Lower leg skin (tissue), 4 donors: ENCODE results near the gene RAB3B. TPM values are rescaled to one million over a fixed set of nuclear protein-coding genes. Genes with fewer than 3 reads are reported as not detected.

Experiments used
- DNase-seq, 2 donors: peaks; one replicate each; pipeline ENCODE4 v3.0.0-alpha.2; 2019; ENCODE audit warnings: low spot score in 2 of 2
- H3K4me3 ChIP-seq: fragments of 200-600 bp; sonication (generic); 2 replicates; pipeline ENCODE4 v1.5.1; 2017; ENCODE audit warnings: mild to moderate bottlenecking, low read depth; ENCODE audit not compliant: poor library complexity, severe bottlenecking
- CTCF ChIP-seq, 3 donors: fragments of 450-650 bp; IDR thresholded peaks; one replicate each; pipeline ENCODE4 v1.5.1; 2016; ENCODE audit warnings: antibody characterized with exemption in 3 of 3, mild to moderate bottlenecking in 3 of 3, moderate library complexity in 2 of 3
- POLR2A ChIP-seq, 2 donors: fragments of 450-650 bp; IDR thresholded peaks; one replicate each; pipeline ENCODE4 v1.6.1; 2016 to 2017; ENCODE audit warnings: antibody characterized with exemption in 2 of 2, mild to moderate bottlenecking in 1 of 2, moderate library complexity in 1 of 2
- WGBS, 2 donors: methylation state at CpG; one replicate each; pipeline ENCODE4 v1.1.5; 2018; 5-methylcytosine and 5-hydroxymethylcytosine counted together
- intact Hi-C: fragments of 100-400 bp; cut with DNase I; formaldehyde crosslinking; loops from one replicate; pipeline ENCODE4 v1.15.0; 2023; ENCODE audit warnings: low total_unique reads
- total RNA-seq, 4 donors: library from RNA; depleted of rRNA; stranded (reverse); fragments of >200 nt; gene quantifications; one replicate each; pipeline ENCODE4 v1.1.0, GENCODE V29; 2016

RAB3B gene
- total RNA-seq, 4 donors from 2014 or later, result 2.4 to 13.7 (median 4.3) TPM

- 23 to 31% methylated on average over 8 of the region's 8 CpGs for WGBS, 2 donors
- no peak overlapping the region for H3K4me3 ChIP-seq
- no peak for DNase-seq
- intact Hi-C loops, result no loop called here
- TF ChIP-seq POLR2A (IDR thresholded peaks at IDR 0.05), result no peak
- no peak for TF ChIP-seq CTCF (IDR thresholded peaks at IDR 0.05)
Observed at GRCh38 chr1:51956528-51957509, 33.7 kb downstream of the RAB3B start.

- no peak for TF ChIP-seq POLR2A (IDR thresholded peaks at IDR 0.05)
- no peak for TF ChIP-seq CTCF (IDR thresholded peaks at IDR 0.05)
- DNase-seq, result no peak
- no peak overlapping the region for H3K4me3 ChIP-seq
- intact Hi-C loops, result no loop called here
- 57 to 66% methylated on average over 4 of the region's 4 CpGs for WGBS, 2 donors
Observed at GRCh38 chr1:51955797-51956527, 34.5 kb downstream of the RAB3B start.

- no peak for DNase-seq
- 80 to 83% methylated on average over 7 of the region's 7 CpGs for WGBS, 2 donors
- H3K4me3 ChIP-seq, result no peak overlapping the region
- TF ChIP-seq POLR2A (IDR thresholded peaks at IDR 0.05), result no peak
- TF ChIP-seq CTCF (IDR thresholded peaks at IDR 0.05), result no peak
- intact Hi-C loops, result no loop called here
Observed at GRCh38 chr1:51954783-51955182, 35.7 kb downstream of the RAB3B start.

- DNase-seq, result no peak
- TF ChIP-seq POLR2A (IDR thresholded peaks at IDR 0.05) (no peak), CTCF (IDR thresholded peaks at IDR 0.05) (no peak)
- 83 to 85% methylated on average over 1 of the region's 1 CpG for WGBS, 2 donors
- no peak overlapping the region for H3K4me3 ChIP-seq
- intact Hi-C loops, result no loop called here
Observed at GRCh38 chr1:51953079-51953478, 37.4 kb downstream of the RAB3B start.

- intact Hi-C loops, result no loop called here
- TF ChIP-seq POLR2A (IDR thresholded peaks at IDR 0.05), result no peak
- TF ChIP-seq CTCF (IDR thresholded peaks at IDR 0.05), result no peak
- no peak for DNase-seq
- no peak overlapping the region for H3K4me3 ChIP-seq
- WGBS, 2 donors, result 20 to 43% methylated on average over 1 of the region's 1 CpG
Observed at GRCh38 chr1:51952638-51953037, 37.9 kb downstream of the RAB3B start.
